ENCODE measurements around the gene GALNT2. TPM values are rescaled to one million over a fixed set of nuclear protein-coding genes. Genes with fewer than 3 reads are reported as not detected.

The GALNT2 gene
- total RNA-seq, 1 experiment from 2014 or later: 152 TPM

- in situ Hi-C loops (cut with HindIII; ENCODE audit: low pct_unique_long_range_greater_than_20kb, low sequenced_read_pairs) (no loop called here), intact Hi-C loops (cut with micrococcal nuclease; ENCODE audit: unreplicated experiment) (no loop called here)
- H3K27me3 ChIP-seq (ENCODE audit: control insufficient read depth, insufficient read depth, low read length): no peaks in the 10 kb centered on the region
- no peak overlapping the region for H3K27ac ChIP-seq (ENCODE audit: low read length)
- no peak overlapping the region for H3K4me3 ChIP-seq (ENCODE audit: low read depth in 2 of 2, low read length in 2 of 2)
- DNase-seq (ENCODE audit: low read depth, low spot score) (no peak), ATAC-seq (0 out of 2 replicates have a peak, but pooled peaks have one; percentile 5)
- CTCF ChIA-PET: no interaction called here
- no peaks in the 10 kb centered on the region for H3K4me1 ChIP-seq (ENCODE audit: control insufficient read depth, insufficient read depth, low read length)
- no TSS peak for BruUV-seq (replicated peaks)
- POLR2A ChIA-PET: no interaction called here
- H3K9me3 ChIP-seq (ENCODE audit: control insufficient read depth, insufficient read depth, low read depth, low read length): no peaks in the 10 kb centered on the region
- H3K36me3 ChIP-seq (ENCODE audit: control insufficient read depth, insufficient read depth, low read length): no peaks in the 10 kb centered on the region
- TF ChIP-seq REST (IDR thresholded peaks at IDR 0.05; ENCODE audit: insufficient read depth in 1 of 2, low read depth in 2 of 2, low read length in 1 of 2): peak; percentile 73 to 83
- TF ChIP-seq POLR2AphosphoS5 (IDR thresholded peaks at IDR 0.05; ENCODE audit: low read depth, low read length): no peak
Observed at GRCh38 chr1:230288641-230289349, 221.8 kb downstream of the GALNT2 start.

GRCh38 chr1:230289350-230289644, 222.3 kb downstream of the GALNT2 start:
- Histone ChIP-seq H3K9me3 (ENCODE audit: control insufficient read depth, insufficient read depth, low read depth, low read length) (no peaks in the 10 kb centered on the region), H3K36me3 (ENCODE audit: control insufficient read depth, insufficient read depth, low read length) (no peaks in the 10 kb centered on the region), H3K4me1 (ENCODE audit: control insufficient read depth, insufficient read depth, low read length) (no peaks in the 10 kb centered on the region), H3K27me3 (ENCODE audit: control insufficient read depth, insufficient read depth, low read length) (no peaks in the 10 kb centered on the region), H3K27ac (ENCODE audit: low read length) (no peak overlapping the region), H3K4me3 (ENCODE audit: low read depth in 2 of 2, low read length in 2 of 2) (no peak overlapping the region)
- TF ChIP-seq SIN3A (IDR thresholded peaks at IDR 0.05; ENCODE audit: borderline replicate concordance, insufficient read depth, low read depth, low read length): no peak
- ATAC-seq: no peak
- intact Hi-C loops (cut with micrococcal nuclease; ENCODE audit: unreplicated experiment): no loop called here
- in situ Hi-C loops (cut with HindIII; ENCODE audit: low pct_unique_long_range_greater_than_20kb, low sequenced_read_pairs): no loop called here
- no peak for DNase-seq (ENCODE audit: low read depth, low spot score)
- POLR2A ChIA-PET: no interaction called here
- BruUV-seq (replicated peaks): no TSS peak
- CTCF ChIA-PET: no interaction called here

- no peaks in the 10 kb centered on the region for H3K36me3 ChIP-seq (ENCODE audit: control insufficient read depth, insufficient read depth, low read length)
- no peaks in the 10 kb centered on the region for H3K27me3 ChIP-seq (ENCODE audit: control insufficient read depth, insufficient read depth, low read length)
- ATAC-seq: no peak
- in situ Hi-C loops (cut with HindIII; ENCODE audit: low pct_unique_long_range_greater_than_20kb, low sequenced_read_pairs): no loop called here
- no peaks in the 10 kb centered on the region for H3K9me3 ChIP-seq (ENCODE audit: control insufficient read depth, insufficient read depth, low read depth, low read length)
- CTCF ChIA-PET: no interaction called here
- H3K4me1 ChIP-seq (ENCODE audit: control insufficient read depth, insufficient read depth, low read length): no peaks in the 10 kb centered on the region
- intact Hi-C loops (cut with micrococcal nuclease; ENCODE audit: unreplicated experiment): no loop called here
- DNase-seq (ENCODE audit: low read depth, low spot score): no peak
- POLR2A ChIA-PET: no interaction called here
- H3K4me3 ChIP-seq (ENCODE audit: low read depth in 2 of 2, low read length in 2 of 2): no peak overlapping the region
- TF ChIP-seq SIN3A (IDR thresholded peaks at IDR 0.05; ENCODE audit: borderline replicate concordance, insufficient read depth, low read depth, low read length) (no peak), REST (IDR thresholded peaks at IDR 0.05; ENCODE audit: insufficient read depth in 1 of 2, low read depth in 2 of 2, low read length in 1 of 2) (no peak), TCF7L2 (IDR thresholded peaks at IDR 0.05; ENCODE audit: low read depth, low read length) (no peak), POLR2AphosphoS5 (IDR thresholded peaks at IDR 0.05; ENCODE audit: low read depth, low read length) (no peak), CTCF (IDR thresholded peaks at IDR 0.05) (no peak)
- H3K27ac ChIP-seq (ENCODE audit: low read length): no peak overlapping the region
- BruUV-seq (replicated peaks): no TSS peak
Observed at GRCh38 chr1:230291731-230292620, 224.9 kb downstream of the GALNT2 start.
